Occipital lobe (tissue), 3 donors: Measurements from ENCODE around the gene SPRR2F. TPM values are rescaled to one million over a fixed set of nuclear protein-coding genes. Genes with fewer than 3 reads are reported as not detected.

Experiments used
- DNase-seq: peaks from one replicate; lab custom pipeline; 2025; lab: John Stamatoyannopoulos, UW
- small RNA-seq: library from RNA; depleted of rRNA; stranded (forward); fragments of <200 nt; gene quantifications from one replicate; pipeline ENCODE3, GENCODE V24; 2014
- total RNA-seq: library from RNA; depleted of rRNA; stranded (reverse); fragments of >200 nt; gene quantifications from one replicate; pipeline ENCODE4 v1.2.3, GENCODE V29; 2014

SPRR2F gene
- total RNA-seq, 1 donor from 2014 or later, result not detected

- no peak for DNase-seq
Observed at GRCh38 chr1:153072806-153073726, 40.2 kb downstream of the SPRR2F start.

GRCh38 chr1:153071511-153071910, 41.8 kb downstream of the SPRR2F start, which contains the start of gene SPRR2B:
TSS of gene SPRR2B (minus strand) at chr1:153071611. CDS start at chr1:153070839, 772 bp downstream.
- no peak for DNase-seq

GRCh38 chr1:153070243-153070642, 43.1 kb downstream of the SPRR2F start:
- no peak for DNase-seq

Small RNA genes lying within 50 kb of the gene (small RNA-seq; reads per million reads assigned to genes)
- gene SPRR2C, result not detected

Other genes with a start within 250 kb of the SPRR2F start
- gene SMCP, start 235.2 kb downstream of the SPRR2F start, total RNA-seq, result not detected
- not detected for gene IVL, start 205.0 kb downstream of the SPRR2F start, total RNA-seq
- gene SPRR5, start 166.3 kb downstream of the SPRR2F start, total RNA-seq, result not detected
- gene SPRR4, start 142.9 kb downstream of the SPRR2F start, total RNA-seq, result not detected
- gene SPRR1A, start 129.4 kb downstream of the SPRR2F start, total RNA-seq, result not detected
- 1.6 TPM for gene SPRR3, start 111.8 kb downstream of the SPRR2F start, total RNA-seq
- not detected for gene SPRR1B, start 82.3 kb downstream of the SPRR2F start, total RNA-seq
- not detected for gene SPRR2D, start 72.4 kb downstream of the SPRR2F start, total RNA-seq
- not detected for gene SPRR2A, start 56.0 kb downstream of the SPRR2F start, total RNA-seq
- not detected for gene SPRR2B, start 41.9 kb downstream of the SPRR2F start, total RNA-seq
- gene SPRR2E, start 19.0 kb downstream of the SPRR2F start, total RNA-seq, result not detected
- not detected for gene SPRR2G, start 37.4 kb upstream of the SPRR2F start, total RNA-seq
- not detected for gene LELP1, start 89.9 kb upstream of the SPRR2F start, total RNA-seq
- gene PRR9, start 104.1 kb upstream of the SPRR2F start, total RNA-seq, result not detected
- gene LORICRIN, start 146.2 kb upstream of the SPRR2F start, total RNA-seq, result not detected
- gene PGLYRP3, start 199.4 kb upstream of the SPRR2F start, total RNA-seq, result not detected
- gene PGLYRP4, start 235.3 kb upstream of the SPRR2F start, total RNA-seq, result not detected
- gene S100A9, start 244.3 kb upstream of the SPRR2F start, total RNA-seq, result 26.5 TPM